Right lobe of liver (tissue), 6 donors: ENCODE data around the gene TRA2A. TPM values are rescaled to one million over a fixed set of nuclear protein-coding genes. Genes with fewer than 3 reads are reported as not detected.

Source experiments
- ATAC-seq, 4 donors: fragments of 200-7000 bp; cut with Tn5 transposase; one replicate each; pipeline ENCODE4 v1.9.1; 2020; ENCODE audit warnings: mild to moderate bottlenecking in 4 of 4, moderate library complexity in 4 of 4
- DNase-seq, 3 donors: peaks; one replicate each; pipeline ENCODE4 v3.0.0-alpha.2; 2020
- H3K27ac ChIP-seq, 3 donors: fragments of 200-600 bp; one replicate each; pipeline ENCODE4 v1.8.0; 2022
- H3K27me3 ChIP-seq, 2 donors: fragments of 200-600 bp; one replicate each; pipeline ENCODE4 v1.8.0; 2022
- H3K36me3 ChIP-seq, 4 donors: fragments of 200-600 bp; sonication (generic) in 1 of 4; one replicate each; pipeline versions ENCODE4 v1.5.1 to v1.8.0; 2017 to 2022; ENCODE audit warnings: control low read depth in 1 of 4
- H3K4me1 ChIP-seq, 4 donors: fragments of 200-600 bp; sonication (generic) in 1 of 4; one replicate each; pipeline versions ENCODE4 v1.5.1 to v1.8.0; 2017 to 2022; ENCODE audit warnings: control low read depth in 1 of 4
- H3K4me3 ChIP-seq, 3 donors: fragments of 200-600 bp; one replicate each; pipeline ENCODE4 v1.8.0; 2022
- H3K9me3 ChIP-seq, 4 donors: fragments of 200-600 bp; sonication (generic) in 1 of 4; one replicate each; pipeline versions ENCODE4 v1.5.1 to v1.8.0; 2017 to 2022; ENCODE audit warnings: control low read depth in 1 of 4
- CTCF ChIP-seq, 4 donors: fragments of 200-600 bp in 3 of 4; fragments of 450-650 bp in 1 of 4; IDR thresholded peaks; one replicate each; pipeline versions ENCODE4 v1.5.1 to v1.8.0; 2016 to 2022; ENCODE audit warnings: antibody characterized with exemption in 4 of 4, mild to moderate bottlenecking in 2 of 4
- POLR2A ChIP-seq: fragments of 450-650 bp; IDR thresholded peaks from one replicate; pipeline ENCODE4 v1.6.1; 2017; ENCODE audit warnings: antibody characterized with exemption, mild to moderate bottlenecking
- WGBS: methylation state at CpG from one replicate; pipeline ENCODE4 v1.1.6; 2018; ENCODE audit warnings: low coverage, low lambda C conversion rate; ENCODE audit not compliant: insufficient coverage; ENCODE audit errors: missing lambda C conversion rate; 5-methylcytosine and 5-hydroxymethylcytosine counted together
- intact Hi-C, 2 donors: fragments of 100-400 bp; cut with DNase I; formaldehyde crosslinking; loops; one replicate each; pipeline versions ENCODE4 v1.11.2 to v1.14.1; 2022
- total RNA-seq, 6 experiments: library from RNA; depleted of rRNA in 2 of 6; stranded (reverse); fragments of >200 nt in 2 of 6; fragmentation: NEBNext Ultra II Directional in 3 of 6; extraction: Animal tissue kit (Norgen Biotek cat#: 25700) in 3 of 6; gene quantifications; one replicate each; pipeline versions ENCODE4 v1.1.0 to v1.2.4, GENCODE V29; 2016 to 2023
- donor health status: DM: no; HTN: yes; CAD: no.
- donor health status: DM: no; HTN: no; CAD: no.
- donor health status: DM: no; HTN: no; CAD: no.
- donor health status: DM: no; HTN: yes; CAD: no.
- donor health status: DM: no; HTN: yes; CAD: no.

The TRA2A gene
- total RNA-seq, 6 experiments from 2014 or later, result 11.1 to 34.9 (median 24.7) TPM

- TF ChIP-seq CTCF (IDR thresholded peaks at IDR 0.05), result no peak
- no peak for TF ChIP-seq POLR2A
- H3K4me1 ChIP-seq, result no peaks in the 10 kb centered on the region
- no peak overlapping the region for H3K4me3 ChIP-seq
- DNase-seq (no peak), ATAC-seq (no peak)
- no peaks in the 10 kb centered on the region for H3K9me3 ChIP-seq
- H3K27ac ChIP-seq, result no peak overlapping the region
- WGBS, result 56% methylated on average over 3 of the region's 4 CpGs
- no peaks in the 10 kb centered on the region for H3K27me3 ChIP-seq
- intact Hi-C loops, result no loop called here
- H3K36me3 ChIP-seq, result no peaks in the 10 kb centered on the region
These were observed 7.7 kb upstream of the TRA2A start for GRCh38 chr7:23539494-23539907.

GRCh38 chr7:23538301-23538700, 6.5 kb upstream of the TRA2A start:
- intact Hi-C loops, result no loop called here
- Histone ChIP-seq H3K27me3 (no peaks in the 10 kb centered on the region), H3K9me3 (no peaks in the 10 kb centered on the region), H3K4me1 (no peaks in the 10 kb centered on the region), H3K36me3 (no peaks in the 10 kb centered on the region), H3K4me3 (no peak overlapping the region), H3K27ac (no peak overlapping the region)
- 86% methylated on average over 3 of the region's 3 CpGs for WGBS
- DNase-seq (no peak), ATAC-seq (no peak)
- no peak for TF ChIP-seq POLR2A
- no peak for TF ChIP-seq CTCF (IDR thresholded peaks at IDR 0.05)

- WGBS, result 89% methylated on average over 5 of the region's 5 CpGs
- no peak for TF ChIP-seq CTCF (IDR thresholded peaks at IDR 0.05)
- no peak for TF ChIP-seq POLR2A
- intact Hi-C loops, result no loop called here
These were observed 1.4 kb upstream of the TRA2A start for GRCh38 chr7:23533238-23533604.

GRCh38 chr7:23532490-23533237, 883 bp upstream of the TRA2A start:
- Histone ChIP-seq H3K27ac (peak overlapping the region; percentile 99 to 100 (median 100)), H3K27me3 (no peaks in the 10 kb centered on the region), H3K9me3 (no peaks in the 10 kb centered on the region), H3K4me1 (peaks cover 0 to 18% (median 8%) of the 10 kb centered on the region in 4 donors), H3K36me3 (no peaks in the 10 kb centered on the region), H3K4me3 (peak overlapping the region; percentile 86 to 93 (median 86))
- intact Hi-C loops, result no loop called here
- WGBS, result 85% methylated on average over 14 of the region's 23 CpGs
- DNase-seq (peak in 1 of 3 donors; percentile 55), ATAC-seq (no peak)
- TF ChIP-seq POLR2A (no peak), CTCF (IDR thresholded peaks at IDR 0.05) (no peak)

More at GRCh38 chr7:23533238-23533604, 1.4 kb upstream of the TRA2A start:
- Histone ChIP-seq H3K27ac (no peak overlapping the region), H3K9me3 (no peaks in the 10 kb centered on the region), H3K4me3 (no peak overlapping the region), H3K4me1 (peaks cover 0 to 18% (median 5%) of the 10 kb centered on the region in 4 donors), H3K36me3 (no peaks in the 10 kb centered on the region), H3K27me3 (no peaks in the 10 kb centered on the region)
- no peak for DNase-seq
- no peak for ATAC-seq
